Colonic mucosa (tissue), 4 donors: ENCODE results near the gene FBXO15. TPM values are rescaled to one million over a fixed set of nuclear protein-coding genes. Genes with fewer than 3 reads are reported as not detected.

Source experiments
- DNase-seq: peaks from one replicate; pipeline ENCODE4 v3.0.0-alpha.2; 2020
- H3K27ac ChIP-seq: fragments of 200-600 bp; one replicate; pipeline ENCODE4 v1.8.0; 2021
- H3K27me3 ChIP-seq: fragments of 200-600 bp; one replicate; pipeline ENCODE4 v1.8.0; 2021
- H3K36me3 ChIP-seq: fragments of 200-600 bp; one replicate; pipeline ENCODE4 v1.8.0; 2021
- H3K4me1 ChIP-seq: fragments of 200-600 bp; one replicate; pipeline ENCODE4 v1.8.0; 2021; ENCODE audit warnings: mild to moderate bottlenecking
- H3K4me3 ChIP-seq: fragments of 200-600 bp; one replicate; pipeline ENCODE4 v1.8.0; 2021
- H3K9ac ChIP-seq, 2 donors: one replicate each; pipeline ENCODE4 v1.7.0; 2013; ENCODE audit warnings: control low read depth in 2 of 2, low read depth in 2 of 2, low read length in 2 of 2
- H3K9me3 ChIP-seq: fragments of 200-600 bp; one replicate; pipeline ENCODE4 v1.8.0; 2021
- CTCF ChIP-seq: fragments of 200-600 bp; IDR thresholded peaks from one replicate; pipeline ENCODE4 v1.8.0; 2022; ENCODE audit warnings: antibody characterized with exemption, mild to moderate bottlenecking
- intact Hi-C: fragments of 100-400 bp; cut with DNase I; formaldehyde crosslinking; loops from one replicate; pipeline ENCODE4 v1.14.1; 2022
- total RNA-seq, 2 donors: library from RNA; stranded (reverse); fragmentation: NEBNext Ultra II Directional in 1 of 2; extraction: Animal tissue kit (Norgen Biotek cat#: 25700) in 1 of 2; gene quantifications; one replicate each; pipeline ENCODE4 v1.2.1, GENCODE V29; 2021
- donor health status: healthy.
- donor health status: DM: no; HTN: no; CAD: no.
- donor health status: DM: no; HTN: no; CAD: no.

Gene FBXO15
- total RNA-seq, 2 donors from 2014 or later: not detected

GRCh38 chr18:74040459-74041332 is 106.9 kb downstream of the FBXO15 start:
- H3K27ac ChIP-seq: no peak overlapping the region
- no peak overlapping the region for H3K4me3 ChIP-seq
- H3K27me3 ChIP-seq: no peaks in the 10 kb centered on the region
- H3K9ac ChIP-seq: no peak overlapping the region
- intact Hi-C loops: loop anchor here (5.0 kb wide), 1 partner anchor 77 kb away; no protein-coding TSS in a partner anchor
- H3K4me1 ChIP-seq: no peaks in the 10 kb centered on the region
- peak; percentile 61 for DNase-seq
- H3K9me3 ChIP-seq: no peaks in the 10 kb centered on the region
- TF ChIP-seq CTCF: peak; percentile 68
- no peaks in the 10 kb centered on the region for H3K36me3 ChIP-seq

GRCh38 chr18:74040008-74040407 is 107.6 kb downstream of the FBXO15 start:
- Histone ChIP-seq H3K36me3 (no peaks in the 10 kb centered on the region), H3K27me3 (no peaks in the 10 kb centered on the region), H3K4me1 (no peaks in the 10 kb centered on the region), H3K4me3 (no peak overlapping the region), H3K9ac (no peak overlapping the region), H3K9me3 (no peaks in the 10 kb centered on the region), H3K27ac (no peak overlapping the region)
- intact Hi-C loops: loop anchor here (5.0 kb wide), 1 partner anchor 77 kb away; no protein-coding TSS in a partner anchor
- no peak for TF ChIP-seq CTCF
- no peak for DNase-seq

GRCh38 chr18:74029161-74029560 is 118.5 kb downstream of the FBXO15 start:
- no peaks in the 10 kb centered on the region for H3K36me3 ChIP-seq
- H3K27ac ChIP-seq: no peak overlapping the region
- no peak for DNase-seq
- intact Hi-C loops: no loop called here
- no peak overlapping the region for H3K9ac ChIP-seq
- TF ChIP-seq CTCF: no peak
- no peaks in the 10 kb centered on the region for H3K4me1 ChIP-seq
- H3K9me3 ChIP-seq: no peaks in the 10 kb centered on the region
- H3K4me3 ChIP-seq: no peak overlapping the region
- H3K27me3 ChIP-seq: no peaks in the 10 kb centered on the region

Other genes starting within 250 kb of the FBXO15 start
- gene TIMM21, start 689 bp upstream of the FBXO15 start, total RNA-seq: 10 to 100 TPM; 29.6 to 45.5 TPM
- gene CYB5A, start 144.1 kb upstream of the FBXO15 start, total RNA-seq: 100 to 1,000 TPM; 107 to 114 TPM
- not detected for gene C18orf63, start 168.0 kb upstream of the FBXO15 start, total RNA-seq